K562 (cell line): ENCODE measurements around the gene OR52E5. TPM values are rescaled to one million over a fixed set of nuclear protein-coding genes. Genes with fewer than 3 reads are reported as not detected.

Experiments
- ATAC-seq: fragments of 200-7000 bp; cut with Tn5 transposase; 3 replicates; pipeline ENCODE4 v1.9.1; 2020; ENCODE audit warnings: moderate library complexity
- BruUV-seq: library from RNA; stranded (reverse); fragments of 400-500 nt; replicated peaks from 2 replicates; lab custom pipeline; 2021; lab: Mats Ljungman, UMichigan
- CTCF ChIA-PET: fragments of 300-600 bp; formaldehyde crosslinking; extraction: SDS; loops from one replicate; lab custom pipeline; 2021; ENCODE audit warnings: low intra/inter-chr PET ratio; lab: Yijun Ruan, JAX
- POLR2A ChIA-PET: fragments of 300-600, 350-650 bp; sonication (Branson Sonifier 250); formaldehyde crosslinking; extraction: SDS; loops from one replicate; lab custom pipeline; 2021; ENCODE audit warnings: antibody characterized with exemption, inconsistent platforms; lab: Yijun Ruan, JAX
- DNase-seq, 4 experiments: peaks; one replicate each; pipeline versions ENCODE4 v3.0.0 to v3.0.0-alpha.2; 2011 to 2018; ENCODE audit warnings: low spot score in 3 of 4, mixed read lengths in 3 of 4; ENCODE audit errors: extremely low read depth in 1 of 4
- FAIRE-seq: peaks from 2 replicates; lab custom pipeline; 2011; peaks lifted over from hg19 to GRCh38; lab: Jason Lieb, UNC
- H2AFZ ChIP-seq: 2 replicates; pipeline ENCODE4 v1.6.0; 2011; ENCODE audit warnings: low read depth, low read length, control low read depth, inconsistent platforms
- H3K27ac ChIP-seq: fragments of 200-600 bp; 3 replicates; pipeline ENCODE4 v1.8.0; 2011; ENCODE audit warnings: low read depth, mild to moderate bottlenecking, control low read depth, inconsistent platforms, low read length, moderate library complexity, mixed read lengths; ENCODE audit errors: extremely low read depth
- H3K27me3 ChIP-seq, 2 experiments: fragments of 300-600 bp in 1 of 2; 2 replicates in 1 of 2; 3 replicates in 1 of 2; pipeline versions ENCODE4 v1.6.0 to v1.8.0; 2011; ENCODE audit warnings: inconsistent platforms in 2 of 2, low read length in 2 of 2, mild to moderate bottlenecking in 1 of 2, mixed read lengths in 1 of 2, moderate library complexity in 1 of 2; ENCODE audit not compliant: control insufficient read depth in 2 of 2, insufficient read depth in 2 of 2
- H3K36me3 ChIP-seq: fragments of 300-600 bp; 3 replicates; pipeline ENCODE4 v1.8.0; 2011; ENCODE audit warnings: mild to moderate bottlenecking, low read length, inconsistent platforms; ENCODE audit not compliant: control insufficient read depth, insufficient read depth
- H3K4me1 ChIP-seq, 2 experiments: fragments of 200-600 bp in 1 of 2; replicated peaks in 1 of 2; 2 replicates in 1 of 2; 3 replicates in 1 of 2; pipeline versions ENCODE4 v1.5.1 to v1.8.0; 2011; ENCODE audit warnings: inconsistent platforms in 2 of 2, low read length in 2 of 2, mild to moderate bottlenecking in 1 of 2, mixed read lengths in 1 of 2, moderate library complexity in 1 of 2; ENCODE audit not compliant: control insufficient read depth in 2 of 2, insufficient read depth in 2 of 2
- H3K4me2 ChIP-seq: 2 replicates; pipeline ENCODE4 v1.6.1; 2011; ENCODE audit warnings: low read length, control low read depth, inconsistent platforms, mixed read lengths; ENCODE audit not compliant: insufficient read depth
- H3K4me3 ChIP-seq: fragments of 200-600 bp; sonication (generic), shearing (Covaris generic); 2 replicates; pipeline ENCODE4 v1.5.1; 2016; ENCODE audit warnings: control low read depth, inconsistent platforms
- H3K79me2 ChIP-seq: fragments of 200-600 bp; 3 replicates; pipeline ENCODE4 v1.8.0; 2011; ENCODE audit warnings: low read length, inconsistent platforms; ENCODE audit not compliant: control insufficient read depth, insufficient read depth
- H3K9ac ChIP-seq, 2 experiments: 2 replicates each; pipeline versions ENCODE4 v1.6.0 to v1.6.1; 2011; ENCODE audit warnings: low read depth in 2 of 2, low read length in 2 of 2, control low read depth in 1 of 2, inconsistent platforms in 1 of 2, mild to moderate bottlenecking in 1 of 2, mixed read lengths in 1 of 2; ENCODE audit not compliant: insufficient read depth in 1 of 2
- H3K9me1 ChIP-seq: one replicate; pipeline ENCODE4 v1.6.0; 2011; ENCODE audit warnings: inconsistent platforms, mild to moderate bottlenecking, low read length, moderate library complexity; ENCODE audit not compliant: control insufficient read depth, insufficient read depth
- H3K9me3 ChIP-seq: replicated peaks from 2 replicates; pipeline ENCODE4 v1.5.1; 2011; ENCODE audit warnings: low read depth, low read length, inconsistent platforms; ENCODE audit not compliant: control insufficient read depth, insufficient read depth
- H4K20me1 ChIP-seq: replicated peaks from 2 replicates; pipeline ENCODE4 v1.6.1; 2011; ENCODE audit warnings: low read length, inconsistent platforms, mixed read lengths; ENCODE audit not compliant: control insufficient read depth, insufficient read depth
- ADNP ChIP-seq: fragments of 200-800 bp; sonication (Bioruptor generic); IDR thresholded peaks from 2 replicates; pipeline ENCODE4 v1.6.1; 2016; ENCODE audit warnings: missing genetic modification characterization, missing compliant biosample characterization
- ETV5 ChIP-seq: sonication (generic); formaldehyde crosslinking; IDR thresholded peaks from 2 replicates; pipeline ENCODE4 v1.4.0; 2020; ENCODE audit warnings: low read depth, mild to moderate bottlenecking, missing genetic modification reagents
- HNRNPLL ChIP-seq: fragments of 200-400 bp; formaldehyde crosslinking; IDR thresholded peaks from 2 replicates; pipeline ENCODE4 v1.6.1; 2017; ENCODE audit warnings: low read length, low read depth, mild to moderate bottlenecking; ENCODE audit not compliant: poor library complexity, severe bottlenecking
- IRF2 ChIP-seq: sonication (generic); formaldehyde crosslinking; IDR thresholded peaks from 2 replicates; pipeline ENCODE4 v1.8.1; 2022; ENCODE audit warnings: mild to moderate bottlenecking, missing genetic modification reagents
- NFATC3 ChIP-seq: fragments of 450-650 bp; IDR thresholded peaks from 2 replicates; pipeline ENCODE4 v1.6.1; 2017; ENCODE audit warnings: mild to moderate bottlenecking
- SNIP1 ChIP-seq: fragments of 450-650 bp; IDR thresholded peaks from 2 replicates; pipeline ENCODE4 v1.7.1; 2017; ENCODE audit warnings: low read depth, mild to moderate bottlenecking
- SP2 ChIP-seq: IDR thresholded peaks from 2 replicates; pipeline ENCODE4 v1.6.1; 2011; ENCODE audit warnings: mild to moderate bottlenecking, low read depth, low read length, moderate library complexity; ENCODE audit not compliant: poor library complexity, severe bottlenecking; ENCODE audit errors: extremely low read depth
- SREBF1 ChIP-seq: fragments of 150-350 bp; IDR thresholded peaks from 2 replicates; pipeline ENCODE4 v1.6.1; 2014; ENCODE audit warnings: antibody characterized with exemption, low read depth, low read length, borderline replicate concordance
- TCF3 ChIP-seq: sonication (generic); formaldehyde crosslinking; IDR thresholded peaks from 2 replicates; pipeline ENCODE4 v1.4.0; 2020; ENCODE audit warnings: mild to moderate bottlenecking, missing genetic modification reagents
- ZBTB1 ChIP-seq: sonication (generic); formaldehyde crosslinking; IDR thresholded peaks from 2 replicates; pipeline ENCODE4 v1.8.1; 2023; ENCODE audit warnings: missing genetic modification reagents, low read depth, mild to moderate bottlenecking, borderline replicate concordance
- ZFX ChIP-seq: sonication (generic); formaldehyde crosslinking; IDR thresholded peaks from 2 replicates; pipeline ENCODE4 v1.8.0; 2022; ENCODE audit warnings: mild to moderate bottlenecking, missing genetic modification reagents, moderate library complexity
- ZNF184 ChIP-seq: sonication (generic); formaldehyde crosslinking; IDR thresholded peaks from 2 replicates; pipeline ENCODE4 v1.5.0; 2020; ENCODE audit warnings: missing genetic modification reagents
- ZNF274 ChIP-seq: IDR thresholded peaks from 2 replicates; pipeline ENCODE4 v1.6.1; 2011; ENCODE audit warnings: low read depth, mild to moderate bottlenecking, low read length, moderate library complexity, borderline replicate concordance
- ZNF707 ChIP-seq: fragments of 250-450 bp; sonication (Bioruptor Pico); conservative IDR thresholded peaks from 2 replicates; pipeline ENCODE4 v1.8.0; 2022; ENCODE audit warnings: inconsistent platforms, mild to moderate bottlenecking, moderate library complexity
- ZNF79 ChIP-seq: fragments of 250-450 bp; sonication (Bioruptor Pico); IDR thresholded peaks from 2 replicates; pipeline ENCODE4 v1.4.0; 2020; ENCODE audit warnings: low read depth, mild to moderate bottlenecking, moderate library complexity
- WGBS: fragments of 100-300 bp; shearing (Covaris generic); methylation state at CpG from one replicate; pipeline ENCODE4 v1.1.6; 2016; ENCODE audit warnings: low coverage, mixed read lengths; ENCODE audit not compliant: insufficient coverage; ENCODE audit errors: missing lambda C conversion rate; 5-methylcytosine and 5-hydroxymethylcytosine counted together
- in situ Hi-C: fragments of 300-500 bp; cut with MboI; formaldehyde crosslinking; loops from 4 replicates; pipeline ENCODE4 v1.15.0; 2018; ENCODE audit warnings: inconsistent platforms, mixed read lengths
- intact Hi-C: fragments of 100-400 bp; cut with micrococcal nuclease; formaldehyde crosslinking; loops from 2 replicates; pipeline ENCODE4 v1.14.2; 2022
- polyA plus RNA-seq, 8 experiments: library from polyadenylated mRNA; depleted of rRNA in 4 of 8; stranded (reverse) in 5 of 8; unstranded in 3 of 8; fragments of >200 nt; fragmentation: Nextera tagmentation in 2 of 8; fragmentation: Illumina TruSeq in 1 of 8; extraction: Ambion mirVana in 2 of 8; extraction: Trizol in 1 of 8; gene quantifications; 2 replicates each; pipeline versions ENCODE4 v1.2.1 to v1.2.3, GENCODE V29; 2011 to 2014; ENCODE audit warnings: inconsistent platforms in 1 of 8, missing spikeins in 1 of 8
- total RNA-seq, 7 experiments: library from RNA; depleted of rRNA in 6 of 7; stranded (reverse); fragments of >200 nt in 6 of 7; fragmentation: Illumina TruSeq in 2 of 7; extraction: Trizol in 2 of 7; gene quantifications; 2 replicates each; pipeline versions ENCODE4 v1.2.1 to v1.2.3, GENCODE V29; 2011 to 2021; ENCODE audit warnings: low replicate concordance in 1 of 7
- TF ChIP-seq, protein P1 (sequence below): fragments of 450-650 bp; IDR thresholded peaks from 2 replicates; pipeline ENCODE4 v1.6.1; 2014; ENCODE audit warnings: low read depth, mild to moderate bottlenecking, moderate library complexity, borderline replicate concordance
- TF ChIP-seq, protein P2 (sequence below): fragments of 200-800 bp; sonication (Bioruptor generic); IDR thresholded peaks from 2 replicates; pipeline ENCODE4 v1.6.1; 2017; ENCODE audit warnings: missing genetic modification characterization, missing compliant biosample characterization

OR52E5 gene
- total and polyA plus RNA-seq, 9 of the 15 experiments (the other 6 are each of a cell fraction or from before 2014, with no cell fraction given): not detected

DNA sequence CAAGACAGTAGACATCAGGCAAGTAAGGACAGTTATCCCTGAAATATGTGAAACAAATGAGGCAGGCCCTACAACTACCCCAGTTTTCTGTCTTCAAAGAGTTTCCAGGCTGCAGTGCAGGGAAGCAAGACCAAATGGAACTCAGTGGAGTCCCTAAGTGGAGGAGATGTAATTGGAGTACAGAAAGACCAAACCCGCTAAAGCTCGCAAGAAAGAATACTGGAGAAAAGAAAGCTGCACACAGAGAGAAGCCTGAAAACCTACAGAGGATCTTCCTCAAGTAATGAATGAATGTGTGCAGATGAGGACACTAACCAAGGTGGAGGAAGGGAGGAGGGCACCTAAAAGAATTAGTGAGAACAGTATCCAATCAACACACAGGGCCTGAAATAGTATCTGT lies 47.7 kb downstream of the OR52E5 start:
- POLR2A ChIA-PET: interaction anchor here (0.6 kb wide), 1 partner anchor 96 kb away, joined by 3 read pairs; no protein-coding TSS in a partner anchor
- Histone ChIP-seq H3K27me3 (peaks cover 0 to 34% of the 10 kb centered on the region in 2 experiments; a peak in 4 of 5 replicates), H3K4me2 (no peak overlapping the region), H3K9me1 (no peaks in the 10 kb centered on the region), H2AFZ (no peak overlapping the region), H4K20me1 (no peaks in the 10 kb centered on the region), H3K36me3 (no peaks in the 10 kb centered on the region)
- intact Hi-C loops: no loop called here
- peak; percentile 72; the same call in 1 of the 2 replicates for TF ChIP-seq SNIP1
- TF ChIP-seq, protein P1, sequence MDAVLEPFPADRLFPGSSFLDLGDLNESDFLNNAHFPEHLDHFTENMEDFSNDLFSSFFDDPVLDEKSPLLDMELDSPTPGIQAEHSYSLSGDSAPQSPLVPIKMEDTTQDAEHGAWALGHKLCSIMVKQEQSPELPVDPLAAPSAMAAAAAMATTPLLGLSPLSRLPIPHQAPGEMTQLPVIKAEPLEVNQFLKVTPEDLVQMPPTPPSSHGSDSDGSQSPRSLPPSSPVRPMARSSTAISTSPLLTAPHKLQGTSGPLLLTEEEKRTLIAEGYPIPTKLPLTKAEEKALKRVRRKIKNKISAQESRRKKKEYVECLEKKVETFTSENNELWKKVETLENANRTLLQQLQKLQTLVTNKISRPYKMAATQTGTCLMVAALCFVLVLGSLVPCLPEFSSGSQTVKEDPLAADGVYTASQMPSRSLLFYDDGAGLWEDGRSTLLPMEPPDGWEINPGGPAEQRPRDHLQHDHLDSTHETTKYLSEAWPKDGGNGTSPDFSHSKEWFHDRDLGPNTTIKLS: no peak
- no peak for TF ChIP-seq SP2
- TF ChIP-seq HNRNPLL: no peak
- TF ChIP-seq ZNF707 (CRISPR knock-in tag): no peak
- TF ChIP-seq TCF3: no peak
- TF ChIP-seq ADNP (tag): no peak
- TF ChIP-seq NFATC3: peak; percentile 65; the same call in 1 of the 2 replicates
- no peak for TF ChIP-seq ZNF184
- no peak for TF ChIP-seq ZNF79 (CRISPR knock-in tag)
- TF ChIP-seq, protein P2, sequence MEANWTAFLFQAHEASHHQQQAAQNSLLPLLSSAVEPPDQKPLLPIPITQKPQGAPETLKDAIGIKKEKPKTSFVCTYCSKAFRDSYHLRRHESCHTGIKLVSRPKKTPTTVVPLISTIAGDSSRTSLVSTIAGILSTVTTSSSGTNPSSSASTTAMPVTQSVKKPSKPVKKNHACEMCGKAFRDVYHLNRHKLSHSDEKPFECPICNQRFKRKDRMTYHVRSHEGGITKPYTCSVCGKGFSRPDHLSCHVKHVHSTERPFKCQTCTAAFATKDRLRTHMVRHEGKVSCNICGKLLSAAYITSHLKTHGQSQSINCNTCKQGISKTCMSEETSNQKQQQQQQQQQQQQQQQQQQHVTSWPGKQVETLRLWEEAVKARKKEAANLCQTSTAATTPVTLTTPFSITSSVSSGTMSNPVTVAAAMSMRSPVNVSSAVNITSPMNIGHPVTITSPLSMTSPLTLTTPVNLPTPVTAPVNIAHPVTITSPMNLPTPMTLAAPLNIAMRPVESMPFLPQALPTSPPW (CRISPR knock-in tag): no peak
- TF ChIP-seq SREBF1: no peak
- TF ChIP-seq ZNF274: no peak
- TF ChIP-seq ZBTB1 (CRISPR knock-in tag): no peak
- TF ChIP-seq IRF2 (CRISPR knock-in tag): no peak
- TF ChIP-seq ETV5 (CRISPR knock-in tag): no peak
- no peak for TF ChIP-seq ZFX
- TF ChIP-seq, all 486 proteins: peak for 2
- FAIRE-seq (no peak), DNase-seq (no peak), ATAC-seq (no peak)
- H3K9me3 ChIP-seq: no peaks in the 10 kb centered on the region
- no peak overlapping the region for H3K27ac ChIP-seq
- no TSS peak for BruUV-seq
- H3K4me1 ChIP-seq: peaks cover 0 to 3% of the 10 kb centered on the region in 2 experiments; a peak in 1 of 5 replicates
- 0% methylated on average over 2 of the region's 2 CpGs for WGBS
- in situ Hi-C loops: no loop called here
- no peaks in the 10 kb centered on the region for H3K79me2 ChIP-seq
- no peak overlapping the region for H3K4me3 ChIP-seq
- CTCF ChIA-PET: no interaction called here
- H3K9ac ChIP-seq: no peak overlapping the region
